Endothelial cell of umbilical vein (primary cell): ENCODE measurements around the gene RNF150.

Source experiments
- EZH2 ChIP-seq: IDR thresholded peaks from 2 replicates; pipeline ENCODE4 v1.6.1; 2012; ENCODE audit warnings: borderline replicate concordance, low read depth, mild to moderate bottlenecking, moderate library complexity, low read length, inconsistent platforms; ENCODE audit not compliant: severe bottlenecking
- FOS ChIP-seq: IDR thresholded peaks from 2 replicates; pipeline ENCODE4 v1.6.1; 2011; ENCODE audit warnings: mild to moderate bottlenecking, low read length, moderate library complexity, borderline replicate concordance; ENCODE audit not compliant: insufficient read depth
- GATA2 ChIP-seq: IDR thresholded peaks from 2 replicates; pipeline ENCODE4 v1.7.0; 2011; ENCODE audit warnings: low read depth, mild to moderate bottlenecking, moderate library complexity, mixed read lengths, low read length; ENCODE audit not compliant: insufficient read length, insufficient read depth
- MYC ChIP-seq: IDR thresholded peaks from one replicate; pipeline ENCODE4 v1.6.1; 2011; ENCODE audit warnings: mild to moderate bottlenecking, low read depth, low read length
- POLR2A ChIP-seq: IDR thresholded peaks from 2 replicates; pipeline ENCODE4 v1.6.1; 2012; ENCODE audit warnings: low read depth, mild to moderate bottlenecking, control low read depth, low read length
- POLR2AphosphoS5 ChIP-seq: IDR thresholded peaks from 2 replicates; pipeline ENCODE4 v1.6.1; 2012; ENCODE audit warnings: low read depth, mild to moderate bottlenecking, control low read depth, low read length, moderate library complexity; ENCODE audit not compliant: insufficient read depth
- TF ChIP-seq, protein P1 (sequence below), 2 donors: IDR thresholded peaks; 1 replicate in 1 of 2; 2 replicates in 1 of 2; pipeline ENCODE4 v1.5.1; 2011; ENCODE audit warnings: low read length in 2 of 2, mild to moderate bottlenecking in 2 of 2, moderate library complexity in 2 of 2, control low read depth in 1 of 2, inconsistent platforms in 1 of 2, low read depth in 1 of 2; ENCODE audit not compliant: insufficient read depth in 1 of 2; ENCODE audit errors: extremely low read depth in 1 of 2
- TF ChIP-seq, protein P2 (sequence below): IDR thresholded peaks from 2 replicates; pipeline ENCODE4 v1.6.1; 2011; ENCODE audit not compliant: insufficient read depth, insufficient read length

DNA sequence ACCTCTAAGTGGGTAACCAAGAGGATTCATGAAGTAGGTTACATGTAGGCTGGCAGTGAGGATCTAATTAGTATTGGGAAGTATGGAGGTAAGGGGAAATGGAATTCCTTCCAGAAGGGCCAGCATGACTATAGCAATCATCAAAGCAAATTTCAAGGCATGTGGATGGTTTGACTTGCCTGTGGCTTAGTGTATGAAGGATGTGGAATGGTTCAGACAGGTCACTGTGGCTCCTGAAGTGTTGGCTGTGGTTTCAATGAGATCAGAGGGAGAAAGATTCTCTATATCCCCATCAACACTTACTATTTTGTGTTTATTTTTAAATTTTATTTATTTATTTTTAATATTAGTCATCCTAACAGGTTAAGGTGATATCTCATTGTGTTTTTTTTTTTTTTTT, 255.5 kb downstream of the RNF150 start:
- TF ChIP-seq, protein P1, sequence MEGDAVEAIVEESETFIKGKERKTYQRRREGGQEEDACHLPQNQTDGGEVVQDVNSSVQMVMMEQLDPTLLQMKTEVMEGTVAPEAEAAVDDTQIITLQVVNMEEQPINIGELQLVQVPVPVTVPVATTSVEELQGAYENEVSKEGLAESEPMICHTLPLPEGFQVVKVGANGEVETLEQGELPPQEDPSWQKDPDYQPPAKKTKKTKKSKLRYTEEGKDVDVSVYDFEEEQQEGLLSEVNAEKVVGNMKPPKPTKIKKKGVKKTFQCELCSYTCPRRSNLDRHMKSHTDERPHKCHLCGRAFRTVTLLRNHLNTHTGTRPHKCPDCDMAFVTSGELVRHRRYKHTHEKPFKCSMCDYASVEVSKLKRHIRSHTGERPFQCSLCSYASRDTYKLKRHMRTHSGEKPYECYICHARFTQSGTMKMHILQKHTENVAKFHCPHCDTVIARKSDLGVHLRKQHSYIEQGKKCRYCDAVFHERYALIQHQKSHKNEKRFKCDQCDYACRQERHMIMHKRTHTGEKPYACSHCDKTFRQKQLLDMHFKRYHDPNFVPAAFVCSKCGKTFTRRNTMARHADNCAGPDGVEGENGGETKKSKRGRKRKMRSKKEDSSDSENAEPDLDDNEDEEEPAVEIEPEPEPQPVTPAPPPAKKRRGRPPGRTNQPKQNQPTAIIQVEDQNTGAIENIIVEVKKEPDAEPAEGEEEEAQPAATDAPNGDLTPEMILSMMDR (IDR thresholded peaks at IDR 0.05; ENCODE audit: extremely low read depth in 1 of 2, insufficient read depth in 1 of 2, low read depth in 1 of 2, low read length in 2 of 2) = no peak
- TF ChIP-seq EZH2 = no peak
- no peak for TF ChIP-seq MYC
- no peak for TF ChIP-seq POLR2A
- no peak for TF ChIP-seq POLR2AphosphoS5
- TF ChIP-seq, protein P2, sequence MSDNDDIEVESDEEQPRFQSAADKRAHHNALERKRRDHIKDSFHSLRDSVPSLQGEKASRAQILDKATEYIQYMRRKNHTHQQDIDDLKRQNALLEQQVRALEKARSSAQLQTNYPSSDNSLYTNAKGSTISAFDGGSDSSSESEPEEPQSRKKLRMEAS = no peak
- no peak for TF ChIP-seq GATA2
- no peak for TF ChIP-seq FOS
